CD4-positive, alpha-beta T cell treated with Interleukin-6 for 4 hours (primary cell): ENCODE measurements around the gene UBLCP1.
"Not testable (repeated sequence)": the region's sequence is repeated elsewhere in the genome, so short reads cannot be mapped to it uniquely, and the experiment has no call there.

Source experiments
- DNase-seq: peaks from one replicate; pipeline ENCODE4 v3.0.0-alpha.2; 2020; ENCODE audit warnings: mixed read lengths

Gene UBLCP1, protein sequence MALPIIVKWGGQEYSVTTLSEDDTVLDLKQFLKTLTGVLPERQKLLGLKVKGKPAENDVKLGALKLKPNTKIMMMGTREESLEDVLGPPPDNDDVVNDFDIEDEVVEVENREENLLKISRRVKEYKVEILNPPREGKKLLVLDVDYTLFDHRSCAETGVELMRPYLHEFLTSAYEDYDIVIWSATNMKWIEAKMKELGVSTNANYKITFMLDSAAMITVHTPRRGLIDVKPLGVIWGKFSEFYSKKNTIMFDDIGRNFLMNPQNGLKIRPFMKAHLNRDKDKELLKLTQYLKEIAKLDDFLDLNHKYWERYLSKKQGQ

DNA sequence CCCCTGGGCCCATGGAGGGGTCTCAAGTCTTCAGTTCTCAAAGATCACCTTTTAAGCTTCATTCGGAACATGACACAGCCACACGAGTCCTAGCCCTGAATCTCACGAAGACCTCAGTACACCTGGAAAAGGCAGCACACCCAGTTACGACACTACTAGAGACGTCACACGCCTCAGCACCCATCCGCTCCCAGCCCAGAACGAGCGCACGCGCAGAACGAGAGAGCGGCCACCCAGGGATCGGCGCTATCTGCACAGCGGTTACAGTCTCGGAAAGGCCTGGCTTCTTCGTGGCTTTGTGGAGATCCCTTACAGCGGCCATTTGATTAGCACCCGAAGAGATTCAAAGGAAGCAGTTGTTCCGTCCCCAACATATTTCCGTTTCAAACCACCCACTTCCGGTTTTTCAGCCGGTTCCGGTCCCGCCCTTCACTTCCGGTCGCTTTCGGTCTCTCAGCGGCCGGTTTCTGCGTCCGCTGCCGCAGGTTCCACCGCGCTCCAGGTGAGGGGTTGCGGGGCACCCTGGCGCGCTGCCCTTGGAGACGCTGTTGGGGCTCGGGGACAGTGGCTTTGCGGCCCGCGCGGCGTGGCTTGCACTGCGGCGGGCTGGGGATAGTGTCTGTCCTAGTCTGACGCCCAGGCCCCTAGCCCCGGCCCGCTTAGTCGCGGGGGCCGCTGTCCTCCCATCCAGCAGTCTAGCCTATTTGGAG, at the start of gene UBLCP1:
Gene UBLCP1 (plus strand): TSS at position 432 of the 710 bp plus-strand sequence. CDS start 5,626 bp downstream, outside the sequence.
- DNase-seq, result peak; percentile 79

GRCh38 chr5:159214486-159215271, 48.4 kb upstream of the UBLCP1 start:
- DNase-seq, result no peak

DNA sequence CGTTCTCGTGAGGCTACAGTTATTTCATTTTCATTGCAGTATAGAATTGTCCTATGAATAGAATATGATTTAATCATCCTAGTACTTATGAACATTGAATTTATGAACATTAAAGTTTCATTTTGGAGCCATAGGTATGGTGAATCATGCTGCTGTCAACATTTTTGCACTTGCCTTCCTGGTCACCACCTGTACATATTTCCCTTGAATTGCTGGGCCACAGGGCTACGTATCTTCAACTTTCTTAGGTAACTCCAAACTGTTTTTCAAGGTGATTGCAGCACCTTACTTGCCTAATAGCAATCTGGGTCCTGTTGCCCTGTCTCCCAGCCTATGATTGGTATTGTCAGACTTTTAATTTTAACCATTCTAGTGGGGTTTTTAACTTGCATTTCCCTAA, 47.2 kb upstream of the UBLCP1 start:
- DNase-seq, result no peak

DNA sequence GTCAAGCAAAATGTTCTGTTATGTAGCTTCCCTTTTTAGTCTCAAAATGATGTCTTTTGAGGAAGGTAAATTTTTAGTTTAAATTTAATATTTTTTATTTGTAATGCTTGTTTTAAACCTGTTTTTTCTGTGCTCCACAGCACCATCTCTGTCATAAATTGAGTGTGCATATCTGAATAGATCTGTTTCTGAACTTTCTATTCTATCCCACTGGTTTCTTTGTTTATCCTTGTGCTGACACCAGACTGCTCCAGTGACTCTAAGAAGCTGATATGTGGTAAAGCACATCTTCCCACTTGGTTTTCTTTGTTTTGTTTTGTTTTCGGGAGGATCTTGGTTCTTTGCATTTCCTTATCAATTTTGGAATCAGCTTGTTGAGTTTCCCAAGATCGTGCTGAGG, 46.6 kb upstream of the UBLCP1 start:
- no peak for DNase-seq

- DNase-seq, result no peak
Observed at GRCh38 chr5:159217236-159217635, 45.9 kb upstream of the UBLCP1 start.

GRCh38 chr5:159218595-159219023, 44.5 kb upstream of the UBLCP1 start:
- DNase-seq, result no peak

DNA sequence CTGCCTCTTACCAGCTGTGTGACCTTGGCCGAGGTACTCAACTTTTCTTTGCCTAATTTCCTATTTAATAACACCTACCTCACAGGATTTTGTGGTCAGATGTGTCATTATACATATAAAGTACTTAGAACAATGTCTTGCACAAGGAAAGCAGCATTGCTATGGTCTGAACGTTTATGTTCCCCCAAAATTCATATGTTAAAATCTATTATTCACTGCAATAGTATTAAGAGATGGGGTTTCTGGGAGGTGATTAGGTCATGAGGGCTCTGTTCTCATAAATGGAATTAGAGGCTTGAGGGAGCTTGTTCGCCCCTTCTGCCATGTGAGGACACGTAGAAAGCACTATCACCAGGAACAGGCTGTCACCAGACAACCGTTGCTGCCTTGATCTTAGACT, 42.9 kb upstream of the UBLCP1 start:
- DNase-seq, result no peak

DNA sequence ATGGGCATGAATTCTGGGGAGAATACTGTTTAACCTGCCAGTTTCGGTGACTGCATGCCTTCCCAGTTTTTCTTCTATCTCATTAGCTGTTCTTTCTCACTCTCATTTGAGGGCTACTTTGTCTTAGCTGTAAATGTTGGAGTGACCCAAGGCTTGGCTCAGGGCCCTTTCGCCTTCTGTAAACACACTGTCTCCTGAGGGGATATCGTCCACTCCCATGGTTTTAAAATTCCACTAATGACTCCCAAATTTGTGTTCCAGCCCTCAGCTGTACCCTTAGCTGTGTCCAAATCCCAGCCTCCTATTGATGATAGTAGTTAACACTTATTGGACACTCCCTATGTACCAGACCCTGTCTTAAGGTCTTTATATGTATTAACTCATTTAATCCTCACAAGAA, 39.6 kb upstream of the UBLCP1 start:
- no peak for DNase-seq

GRCh38 chr5:159224471-159224870, 38.6 kb upstream of the UBLCP1 start:
- DNase-seq, result no peak

GRCh38 chr5:159226451-159226850, 36.6 kb upstream of the UBLCP1 start:
- DNase-seq, result no peak

DNA sequence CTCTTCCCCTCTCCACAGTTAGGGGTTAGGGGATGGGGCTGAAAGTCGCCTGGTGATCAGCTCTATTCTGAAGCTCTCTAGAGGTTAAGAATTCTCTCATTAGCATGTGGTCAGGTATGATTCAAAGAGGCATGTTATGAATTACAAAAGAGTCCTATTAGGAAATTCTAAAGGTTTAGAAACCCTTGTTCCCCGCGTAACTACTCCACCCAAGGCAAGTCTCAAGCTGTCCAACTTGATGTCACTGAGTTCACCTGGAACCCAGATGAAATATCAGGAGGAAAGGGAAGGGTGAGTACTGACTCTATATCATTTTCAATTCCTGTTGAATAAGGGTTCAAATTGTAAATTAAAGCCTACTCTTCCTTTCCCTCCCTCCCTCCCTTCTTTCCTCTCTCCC, 35.6 kb upstream of the UBLCP1 start:
- DNase-seq, result no peak

GRCh38 chr5:159228097-159228496, 35.0 kb upstream of the UBLCP1 start:
- DNase-seq, result not testable (repeated sequence)

GRCh38 chr5:159230657-159231056, 32.4 kb upstream of the UBLCP1 start:
- no peak for DNase-seq

DNA sequence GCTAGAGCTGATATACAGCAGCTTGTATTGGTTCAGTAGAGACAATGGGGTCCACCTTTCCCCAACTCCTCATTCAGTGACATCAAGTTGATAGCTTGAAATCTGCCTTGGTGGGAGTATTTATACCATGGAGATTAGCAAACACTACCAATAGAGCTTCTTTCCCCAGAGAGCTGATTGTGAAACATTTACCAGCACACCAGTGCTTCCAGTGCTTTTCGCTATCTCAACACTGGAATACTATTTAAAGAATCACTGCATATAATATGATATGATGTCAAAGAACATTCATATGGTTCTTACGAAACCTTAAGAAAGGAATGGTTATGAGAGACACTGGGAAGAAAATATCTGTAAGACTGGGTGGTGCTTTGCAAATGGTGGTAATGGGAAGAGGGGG, 31.9 kb upstream of the UBLCP1 start:
- DNase-seq, result no peak

DNA sequence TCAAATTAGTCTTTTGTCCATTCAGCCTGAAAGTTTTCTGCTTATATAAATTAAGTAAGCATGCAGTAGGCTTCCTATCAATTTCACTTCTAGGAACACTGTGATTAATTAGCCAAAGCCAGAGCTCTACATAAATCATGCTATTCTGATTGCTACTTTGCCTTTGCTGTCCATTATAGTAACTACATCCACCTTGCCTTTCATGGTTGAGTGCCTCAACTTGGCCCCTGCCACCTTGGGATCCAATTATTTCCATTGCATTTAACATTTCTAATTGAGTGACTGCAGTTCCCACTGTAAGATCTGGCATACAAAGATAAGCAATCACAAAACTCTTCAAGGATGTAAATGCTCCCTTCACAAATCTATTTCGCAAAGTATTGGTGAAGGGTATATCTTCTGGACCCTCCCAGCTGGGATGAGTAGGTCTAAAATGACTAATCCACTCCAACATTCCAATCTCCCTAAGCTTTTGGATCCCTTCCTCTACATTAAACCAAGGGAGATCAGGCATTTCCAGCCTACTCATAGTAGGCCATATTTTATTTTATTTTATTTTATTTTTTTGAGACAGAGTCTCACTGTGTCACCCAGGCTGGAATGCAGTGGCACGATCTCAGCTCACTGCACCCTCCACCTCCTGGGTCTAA, 27.1 kb upstream of the UBLCP1 start:
- not testable (repeated sequence) for DNase-seq

DNA sequence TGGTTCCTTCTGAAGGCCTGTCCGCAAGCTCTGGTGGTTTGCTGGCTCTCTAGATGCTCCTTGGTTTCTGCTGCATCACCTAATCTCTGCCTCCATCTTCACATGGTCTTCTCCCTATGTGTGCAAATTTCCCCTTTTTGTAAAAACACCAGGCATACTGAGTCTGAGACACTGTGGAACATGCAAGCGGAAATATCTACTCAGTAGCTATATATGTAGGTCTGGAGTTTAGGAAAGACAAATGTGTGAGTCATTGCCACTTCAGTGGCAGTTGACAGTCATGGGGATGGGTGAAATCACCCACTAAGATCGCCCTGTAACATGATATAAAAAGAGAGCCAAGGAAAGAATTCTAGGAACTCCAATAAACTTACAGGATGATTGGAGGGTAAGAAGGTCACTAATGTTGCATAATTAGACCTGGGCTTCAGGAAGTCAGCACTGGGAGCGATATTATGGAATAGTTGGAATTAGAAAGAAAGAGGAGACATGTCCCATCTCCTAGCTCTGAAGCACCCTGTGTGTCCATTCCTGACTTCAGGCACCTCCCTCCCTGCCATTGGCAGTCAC, 22.7 kb upstream of the UBLCP1 start:
- DNase-seq, result no peak

DNA sequence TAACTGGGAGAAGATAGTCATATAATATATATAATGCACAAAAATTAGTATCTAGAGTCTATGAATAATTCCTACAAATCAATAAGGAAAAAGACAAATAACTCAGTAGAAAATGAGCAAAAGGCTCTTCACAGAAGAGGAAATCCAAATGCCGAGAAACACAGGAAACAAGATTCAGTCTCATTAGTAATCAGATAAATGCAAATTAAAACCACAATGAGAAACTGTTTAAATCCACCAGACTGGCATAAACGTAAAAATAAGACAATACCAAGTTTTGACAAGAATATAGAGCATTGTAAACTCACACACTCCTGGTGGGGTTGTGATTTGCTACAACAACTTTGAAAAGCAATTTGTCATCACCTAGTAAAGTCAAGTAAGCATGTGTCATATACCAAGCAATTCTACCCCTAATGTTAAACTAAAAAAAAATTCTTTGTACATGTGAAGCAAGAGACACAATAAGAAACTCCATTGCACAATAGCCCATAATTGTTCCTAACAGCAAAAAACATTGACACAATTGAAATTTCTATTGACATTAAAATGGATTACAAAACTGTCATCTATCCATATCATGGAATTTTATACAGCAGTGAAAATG, 21.0 kb upstream of the UBLCP1 start:
- no peak for DNase-seq

- DNase-seq, result peak; percentile 13
Observed at GRCh38 chr5:159242656-159243055, 20.4 kb upstream of the UBLCP1 start.

GRCh38 chr5:159243385-159243784, 19.7 kb upstream of the UBLCP1 start:
- DNase-seq, result no peak

DNA sequence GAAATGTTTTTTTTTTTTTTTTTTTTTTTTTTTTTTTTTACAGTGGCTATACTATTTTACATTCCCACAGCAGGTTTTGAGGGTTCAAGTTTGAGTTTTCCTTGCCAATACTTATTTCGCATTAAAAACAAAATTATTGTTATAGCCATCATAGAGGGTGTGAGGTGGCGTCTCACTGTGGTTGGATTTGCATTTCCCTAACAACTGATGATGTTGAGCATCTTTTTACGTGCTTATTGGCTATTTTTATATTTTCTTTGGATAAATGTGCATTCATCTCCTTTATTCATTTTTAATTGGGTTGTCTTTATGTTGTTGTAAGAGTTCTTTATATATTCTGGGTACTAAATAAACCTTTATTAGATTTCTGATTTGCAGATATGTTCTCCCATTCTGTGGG, 18.9 kb upstream of the UBLCP1 start:
- no peak for DNase-seq

- no peak for DNase-seq
Observed at GRCh38 chr5:159244890-159245289, 18.2 kb upstream of the UBLCP1 start.

DNA sequence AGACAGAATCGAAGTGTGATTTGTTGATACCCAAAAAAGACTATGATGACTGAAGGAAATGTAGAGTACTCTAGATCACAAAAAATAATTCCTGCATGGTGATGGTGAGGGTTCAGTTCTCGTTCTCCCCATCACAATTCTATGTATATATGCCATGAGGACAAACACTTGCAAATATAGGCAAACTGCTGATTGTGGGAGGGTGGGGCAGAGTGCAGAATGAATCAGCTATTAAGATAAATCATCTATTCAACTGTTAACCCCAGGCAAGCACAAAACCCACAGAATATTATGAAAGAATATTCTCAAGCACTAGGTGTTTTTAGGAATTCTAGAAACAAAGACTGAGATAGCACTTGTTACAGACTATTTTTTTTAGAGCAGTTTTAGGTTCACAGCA, 13.9 kb upstream of the UBLCP1 start:
- no peak for DNase-seq
